HEK293T (cell line): ENCODE data around the gene FNDC3B.

ENCODE experiments used
- CTCF ChIA-PET: fragments of 350-600 bp; formaldehyde crosslinking; extraction: SDS; loops from one replicate; lab custom pipeline; 2021; ENCODE audit warnings: antibody characterized with exemption, inconsistent platforms; lab: Yijun Ruan, JAX
- POLR2A ChIA-PET: fragments of 350-600 bp; formaldehyde crosslinking; extraction: SDS; loops from one replicate; lab custom pipeline; 2020; ENCODE audit warnings: antibody characterized with exemption, inconsistent platforms; lab: Yijun Ruan, JAX
- DNase-seq: peaks from one replicate; pipeline ENCODE4 v3.0.0; 2012; ENCODE audit warnings: mixed read lengths; ENCODE audit errors: extremely low spot score
- ARNT ChIP-seq: fragments of 450-650 bp; IDR thresholded peaks from 2 replicates; pipeline ENCODE4 v1.6.1; 2017; ENCODE audit warnings: mild to moderate bottlenecking
- BHLHE40 ChIP-seq: fragments of 450-650 bp; IDR thresholded peaks from 2 replicates; pipeline ENCODE4 v1.6.1; 2016; ENCODE audit warnings: mild to moderate bottlenecking, moderate library complexity, borderline replicate concordance
- CTBP1 ChIP-seq: fragments of 450-650 bp; IDR thresholded peaks from 2 replicates; pipeline ENCODE4 v1.6.1; 2016; ENCODE audit warnings: borderline replicate concordance
- ELF4 ChIP-seq: fragments of 450-650 bp; IDR thresholded peaks from 2 replicates; pipeline ENCODE4 v1.6.1; 2017; ENCODE audit warnings: antibody characterized with exemption
- FOXA1 ChIP-seq: fragments of 450-650 bp; IDR thresholded peaks from 2 replicates; pipeline ENCODE4 v1.6.1; 2016; ENCODE audit warnings: mild to moderate bottlenecking
- FOXK2 ChIP-seq: fragments of 450-650 bp; IDR thresholded peaks from 2 replicates; pipeline ENCODE4 v1.6.1; 2016; ENCODE audit warnings: mild to moderate bottlenecking
- FOXM1 ChIP-seq: fragments of 450-650 bp; IDR thresholded peaks from 2 replicates; pipeline ENCODE4 v1.6.1; 2017; ENCODE audit warnings: mild to moderate bottlenecking, borderline replicate concordance
- HDGF ChIP-seq: fragments of 450-650 bp; IDR thresholded peaks from 2 replicates; pipeline ENCODE4 v1.6.1; 2017; ENCODE audit warnings: antibody characterized with exemption, borderline replicate concordance
- L3MBTL2 ChIP-seq: fragments of 450-650 bp; conservative IDR thresholded peaks from 2 replicates; pipeline ENCODE4 v1.6.1; 2016; ENCODE audit warnings: mild to moderate bottlenecking
- LEF1 ChIP-seq: fragments of 450-650 bp; IDR thresholded peaks from 2 replicates; pipeline ENCODE4 v1.6.1; 2017; ENCODE audit warnings: mild to moderate bottlenecking, borderline replicate concordance
- NFRKB ChIP-seq: fragments of 450-650 bp; IDR thresholded peaks from 2 replicates; pipeline ENCODE4 v1.6.1; 2016; ENCODE audit warnings: mild to moderate bottlenecking, moderate library complexity
- SP1 ChIP-seq: fragments of 450-650 bp; IDR thresholded peaks from 2 replicates; pipeline ENCODE4 v1.6.1; 2017
- SUZ12 ChIP-seq: fragments of 450-650 bp; IDR thresholded peaks from 2 replicates; pipeline ENCODE4 v1.6.1; 2016; ENCODE audit warnings: mild to moderate bottlenecking
- TARDBP ChIP-seq: fragments of 450-650 bp; IDR thresholded peaks from 2 replicates; pipeline ENCODE4 v1.6.1; 2016
- ZNF384 ChIP-seq: fragments of 450-650 bp; IDR thresholded peaks from 2 replicates; pipeline ENCODE4 v1.6.1; 2016
- TF ChIP-seq, protein P1 (sequence below): fragments of 450-650 bp; IDR thresholded peaks from 2 replicates; pipeline ENCODE4 v1.6.1; 2016

Gene FNDC3B

DNA sequence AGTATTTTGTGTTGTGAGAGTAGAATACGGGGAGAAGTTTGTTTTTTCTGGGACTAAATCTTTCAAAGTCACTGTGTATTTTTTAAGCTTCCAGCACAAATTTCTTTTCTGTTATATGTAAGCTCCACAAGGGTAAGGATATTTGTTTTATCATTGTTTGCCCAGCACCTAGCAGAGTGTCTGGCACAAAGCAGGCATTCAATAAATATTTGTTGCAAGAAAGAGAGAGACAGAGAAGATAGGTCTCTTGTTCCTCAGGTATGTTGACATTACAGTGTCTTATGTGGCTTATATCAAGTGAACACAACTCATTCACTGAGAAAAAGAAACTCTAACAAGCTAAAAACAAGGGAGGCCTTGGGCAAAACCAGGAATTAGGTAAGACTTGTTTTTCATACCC is 26.6 kb upstream of the FNDC3B start:
- ChIA-PET POLR2A (no interaction called here), CTCF (interaction anchor here (0.6 to 1.0 kb wide), 2 partner anchors 135 to 283 kb away, joined by 3 read pairs; no protein-coding TSS in a partner anchor)
- no peak for DNase-seq
- TF ChIP-seq SP1 = no peak
- no peak for TF ChIP-seq NFRKB
- TF ChIP-seq CTBP1 = no peak
- TF ChIP-seq FOXK2 = no peak
- TF ChIP-seq SUZ12 = no peak
- no peak for TF ChIP-seq FOXA1
- no peak for TF ChIP-seq FOXM1
- TF ChIP-seq, protein P1, sequence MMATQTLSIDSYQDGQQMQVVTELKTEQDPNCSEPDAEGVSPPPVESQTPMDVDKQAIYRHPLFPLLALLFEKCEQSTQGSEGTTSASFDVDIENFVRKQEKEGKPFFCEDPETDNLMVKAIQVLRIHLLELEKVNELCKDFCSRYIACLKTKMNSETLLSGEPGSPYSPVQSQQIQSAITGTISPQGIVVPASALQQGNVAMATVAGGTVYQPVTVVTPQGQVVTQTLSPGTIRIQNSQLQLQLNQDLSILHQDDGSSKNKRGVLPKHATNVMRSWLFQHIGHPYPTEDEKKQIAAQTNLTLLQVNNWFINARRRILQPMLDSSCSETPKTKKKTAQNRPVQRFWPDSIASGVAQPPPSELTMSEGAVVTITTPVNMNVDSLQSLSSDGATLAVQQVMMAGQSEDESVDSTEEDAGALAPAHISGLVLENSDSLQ = no peak
- TF ChIP-seq LEF1 = no peak
- no peak for TF ChIP-seq ZNF384
- TF ChIP-seq TARDBP = no peak
- no peak for TF ChIP-seq ARNT
- no peak for TF ChIP-seq BHLHE40
- no peak for TF ChIP-seq ELF4
- no peak for TF ChIP-seq L3MBTL2

DNA sequence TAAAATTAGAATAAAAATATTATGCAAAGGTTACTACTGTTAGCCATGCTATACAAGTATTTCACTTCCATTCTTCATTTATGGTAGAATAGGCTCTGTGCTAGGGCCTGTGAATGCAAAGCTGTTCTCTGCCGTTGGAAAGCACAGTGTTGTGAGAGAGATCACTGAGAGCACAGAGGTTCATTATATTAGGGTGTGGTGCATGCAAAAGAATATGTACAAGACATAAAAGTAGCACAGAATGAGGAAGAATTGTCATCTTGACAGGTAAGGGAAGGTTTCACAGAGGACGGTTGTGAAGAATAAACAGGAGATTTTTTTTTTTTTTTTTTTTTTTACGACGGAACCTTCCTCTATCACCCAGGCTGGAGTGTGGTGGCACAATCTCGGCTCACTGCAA is 25.2 kb upstream of the FNDC3B start:
- DNase-seq = no peak
- ChIA-PET POLR2A (no interaction called here), CTCF (no interaction called here)
- TF ChIP-seq SP1 (no peak), FOXA1 (no peak), ZNF384 (no peak), CTBP1 (no peak), ARNT (no peak), FOXM1 (no peak), ELF4 (no peak), LEF1 (no peak), BHLHE40 (no peak), TARDBP (no peak), SUZ12 (no peak)
- TF ChIP-seq, protein P1 = no peak

DNA sequence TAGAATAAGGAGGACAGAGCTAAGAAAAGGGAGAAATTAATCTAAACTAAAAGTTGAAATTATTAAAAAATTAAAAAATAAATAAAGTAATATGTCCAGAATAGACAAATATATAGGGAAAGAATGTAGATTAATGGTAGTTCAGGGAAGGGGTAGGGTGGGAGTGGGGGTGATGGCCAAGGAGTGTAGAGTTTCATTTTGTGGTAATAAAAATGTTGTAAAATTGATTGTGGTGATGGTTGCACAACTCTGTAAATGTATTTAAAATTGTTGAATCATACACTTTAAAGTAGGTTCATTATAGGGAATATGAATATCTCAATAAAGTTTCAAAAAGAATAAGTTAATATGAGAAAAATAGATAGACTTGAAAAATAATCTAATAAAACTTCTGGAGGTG is 21.0 kb upstream of the FNDC3B start:
- CTCF ChIA-PET = no interaction called here
- POLR2A ChIA-PET = no interaction called here
- DNase-seq = no peak
- no peak for TF ChIP-seq ZNF384
- TF ChIP-seq BHLHE40 = no peak
- TF ChIP-seq NFRKB = no peak
- no peak for TF ChIP-seq TARDBP
- TF ChIP-seq ARNT = no peak
- TF ChIP-seq, protein P1 = no peak
- TF ChIP-seq FOXA1 = no peak
- no peak for TF ChIP-seq FOXM1
- no peak for TF ChIP-seq ELF4

DNA sequence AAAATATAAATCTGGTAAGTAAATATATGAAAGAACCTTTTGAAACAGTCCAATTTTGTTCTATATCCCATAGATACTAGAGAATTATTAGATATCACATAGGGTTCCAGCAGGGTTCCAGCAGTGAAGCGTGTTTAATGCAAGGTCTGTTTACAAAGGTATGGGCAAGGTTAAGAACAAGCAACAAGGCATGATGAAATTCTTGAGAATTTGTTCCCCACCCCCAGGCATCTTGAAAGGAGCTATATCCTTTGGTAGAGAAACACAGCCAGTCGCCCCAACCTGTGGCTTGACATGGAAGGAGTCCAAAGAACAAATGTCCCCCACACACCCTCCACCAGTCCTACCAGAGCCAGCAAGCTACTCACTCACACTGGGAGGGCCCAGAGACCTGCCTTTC is 18.6 kb upstream of the FNDC3B start:
- no peak for DNase-seq
- ChIA-PET POLR2A (no interaction called here), CTCF (no interaction called here)
- no peak for TF ChIP-seq L3MBTL2
- no peak for TF ChIP-seq ELF4
- TF ChIP-seq TARDBP = no peak
- TF ChIP-seq ZNF384 = no peak

DNA sequence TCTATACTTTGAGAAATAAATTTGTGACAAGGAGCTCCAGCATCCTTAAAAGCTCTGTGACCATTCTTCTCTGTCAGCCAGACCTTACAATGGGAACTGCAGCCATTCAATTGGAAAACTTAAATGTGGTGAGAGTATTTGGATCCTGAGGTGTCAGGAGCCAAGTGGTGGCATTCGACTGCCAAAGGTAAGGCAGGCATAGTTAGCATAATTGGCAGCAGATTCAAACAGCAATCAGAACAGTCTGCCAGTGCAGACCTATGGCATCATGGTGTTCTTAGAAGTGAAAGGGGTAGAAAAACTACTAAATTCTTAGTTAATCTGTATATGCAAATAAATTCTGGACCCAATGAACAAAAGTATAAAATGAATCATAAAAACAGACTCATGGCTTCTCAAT is 18.2 kb upstream of the FNDC3B start:
- no peak for DNase-seq
- POLR2A ChIA-PET = no interaction called here
- TF ChIP-seq SUZ12 (no peak), TARDBP (no peak), SP1 (no peak), ELF4 (no peak), BHLHE40 (no peak), FOXK2 (no peak), FOXM1 (no peak), L3MBTL2 (no peak), HDGF (no peak), CTBP1 (no peak), FOXA1 (no peak), LEF1 (no peak), ARNT (no peak)
- TF ChIP-seq, protein P1 = no peak
- CTCF ChIA-PET = no interaction called here

DNA sequence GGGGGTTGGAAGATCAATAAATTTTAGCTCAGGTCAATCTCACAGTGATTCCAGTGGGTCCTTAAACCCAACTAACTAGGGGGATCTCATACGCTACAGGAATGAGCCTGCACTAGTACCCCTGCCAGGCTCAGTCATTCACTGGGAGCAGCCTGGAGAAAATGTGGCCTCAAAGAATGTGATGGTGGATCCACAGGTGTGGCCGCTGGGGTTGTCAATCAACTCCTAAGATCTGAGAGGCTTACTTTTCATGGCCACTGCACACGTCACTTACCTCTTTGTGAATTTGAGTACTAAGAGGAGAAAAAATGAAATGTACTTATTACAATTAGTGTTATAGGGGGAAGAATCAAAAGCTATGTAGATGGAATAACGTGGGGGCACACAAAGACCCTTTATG is 17.5 kb upstream of the FNDC3B start:
- no peak for DNase-seq
- ChIA-PET CTCF (no interaction called here), POLR2A (no interaction called here)
- TF ChIP-seq ARNT (no peak), FOXM1 (no peak), SP1 (no peak), NFRKB (no peak), CTBP1 (no peak), ZNF384 (no peak)
- TF ChIP-seq, protein P1 = no peak
